CD4-positive, alpha-beta T cell treated with Interferon alpha-2 for 1 hour (primary cell): ENCODE data around the gene RRN3.
A peak's percentile ranks its signal among the peaks of the same experiment; 100 is the strongest.
"Not testable (repeated sequence)": the region's sequence is repeated elsewhere in the genome, so short reads cannot be mapped to it uniquely, and the experiment has no call there.

Experiments used
- DNase-seq, 2 donors: peaks; one replicate each; pipeline ENCODE4 v3.0.0-alpha.2; 2020 to 2022

Gene RRN3

GRCh38 chr16:15025234-15025951 lies 68.7 kb downstream of the RRN3 start:
- DNase-seq: not testable (repeated sequence)

DNA sequence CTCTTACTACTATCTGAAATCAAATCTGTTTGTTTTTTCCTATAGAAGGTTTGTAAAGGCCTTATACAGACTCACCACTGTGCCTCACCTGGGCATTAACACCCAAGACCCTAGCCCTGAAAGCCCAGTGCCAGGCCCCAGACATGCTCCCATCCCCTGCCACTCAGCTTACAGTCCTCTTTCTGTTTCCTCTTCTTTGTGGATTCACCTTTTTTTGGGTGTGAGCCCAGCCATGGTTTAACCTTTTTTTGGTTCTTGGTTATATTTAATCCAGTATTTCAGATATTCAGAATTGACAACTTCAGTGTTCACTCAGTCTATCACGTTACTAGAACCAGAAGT lies 69.2 kb downstream of the RRN3 start:
- not testable (repeated sequence) for DNase-seq

DNA sequence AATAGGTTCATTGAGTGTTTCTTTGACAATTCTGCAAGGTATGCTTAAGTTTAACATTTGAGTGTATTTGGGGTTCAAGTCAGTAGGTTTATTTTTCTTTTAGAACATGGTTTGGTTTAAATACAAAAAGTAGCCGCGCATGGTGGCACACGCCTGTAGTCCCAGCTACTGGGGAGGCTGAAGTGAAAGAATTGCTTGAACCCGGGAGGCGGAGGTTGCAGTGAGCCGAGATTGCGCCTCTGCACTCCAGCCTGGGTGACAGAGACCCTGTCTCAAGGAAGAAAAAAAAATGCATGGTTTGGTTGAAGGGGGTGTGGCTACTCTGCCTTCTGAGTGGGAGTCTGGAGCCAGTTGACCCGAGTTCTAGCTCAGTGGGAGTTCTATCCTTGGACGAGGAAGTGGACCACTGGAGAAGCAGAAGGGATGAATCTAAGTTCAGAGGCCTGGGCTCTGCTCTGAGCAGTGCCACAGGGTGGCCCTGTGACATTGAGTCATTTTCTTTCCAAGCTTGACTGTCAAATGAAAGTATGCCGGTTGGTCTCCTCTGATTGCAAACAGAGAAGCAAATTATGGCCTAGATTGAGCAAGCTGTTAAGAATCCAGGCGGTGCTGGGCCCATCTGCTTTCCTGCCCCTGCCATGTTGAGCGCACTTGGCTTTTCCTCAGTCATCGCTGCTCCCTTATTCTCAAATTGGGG lies 70.5 kb downstream of the RRN3 start:
- not testable (repeated sequence) for DNase-seq

- DNase-seq: peak; percentile 49 to 78
Observed at GRCh38 chr16:15022194-15022593, 71.9 kb downstream of the RRN3 start.

GRCh38 chr16:15021429-15021828 lies 72.6 kb downstream of the RRN3 start:
- DNase-seq: not testable (repeated sequence)

DNA sequence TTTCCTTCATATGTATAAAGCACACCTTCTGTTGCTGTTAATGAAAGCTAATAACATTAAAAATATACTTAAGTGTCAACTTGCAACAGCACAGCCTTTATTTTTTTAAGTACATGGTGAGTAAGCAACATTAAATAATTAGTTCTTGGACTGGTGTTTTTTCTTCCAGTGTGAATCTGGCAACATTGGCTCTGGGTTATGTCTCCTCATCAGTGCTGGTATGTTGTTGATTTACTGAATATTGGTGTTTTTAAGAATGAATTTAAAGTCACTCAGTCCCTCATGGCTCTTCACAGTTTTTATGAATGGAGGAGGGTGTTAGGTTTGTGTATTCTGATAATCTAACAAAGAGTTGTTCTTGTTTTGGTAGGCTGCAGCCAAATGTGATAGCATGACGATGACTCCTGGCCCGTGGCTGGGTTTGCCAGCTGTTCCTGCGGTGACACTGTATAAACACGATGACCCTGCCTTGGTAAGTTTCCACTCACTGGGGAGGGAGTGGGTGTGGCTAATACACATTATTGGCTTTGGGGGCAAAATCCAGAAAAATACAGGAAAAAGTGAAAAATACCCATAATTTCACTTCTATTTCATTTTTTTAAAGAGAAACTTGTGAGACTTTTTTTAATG lies 77.0 kb downstream of the RRN3 start:
- not testable (repeated sequence) for DNase-seq

DNA sequence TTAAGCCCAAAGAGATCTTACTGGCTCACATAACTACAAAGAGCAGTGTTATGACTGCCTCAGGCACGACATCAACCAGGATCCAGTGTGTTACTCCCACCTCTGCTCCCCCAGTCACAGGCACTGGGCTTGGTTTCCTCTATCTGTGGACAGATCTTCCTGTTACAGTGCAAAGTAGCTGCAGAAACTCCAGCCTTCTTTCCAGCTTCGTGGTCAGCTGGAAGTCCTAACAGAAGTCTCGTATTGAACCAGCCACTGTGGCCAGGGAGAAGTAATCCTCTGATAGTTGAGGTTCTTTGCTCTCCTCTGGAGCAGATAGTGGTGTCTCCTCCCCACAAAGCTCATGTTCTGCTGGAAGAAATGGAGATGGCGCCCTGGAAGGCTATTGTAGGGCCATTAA lies 77.7 kb downstream of the RRN3 start:
- DNase-seq: not testable (repeated sequence)

DNA sequence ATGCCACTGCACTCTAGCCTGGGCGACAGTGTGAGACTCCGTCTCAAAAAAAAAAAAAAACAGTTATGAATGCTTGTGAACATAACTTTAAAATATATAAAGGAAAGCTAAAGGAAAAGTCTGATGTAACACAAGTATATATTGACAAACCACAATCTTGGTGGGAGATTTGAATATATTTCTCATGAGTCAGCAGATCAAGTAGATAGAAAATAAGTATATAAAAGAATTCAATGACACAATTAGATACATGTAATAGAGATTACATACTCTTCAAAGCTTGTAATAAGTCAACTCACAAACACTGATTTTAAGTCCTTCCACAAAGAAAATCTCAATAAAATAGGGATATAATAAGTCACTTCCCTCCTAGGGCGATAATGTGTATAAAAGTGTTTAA lies 78.4 kb downstream of the RRN3 start:
- not testable (repeated sequence) for DNase-seq

GRCh38 chr16:15012941-15013340 lies 81.1 kb downstream of the RRN3 start:
- DNase-seq: not testable (repeated sequence)
